DND-41 (cell line): ENCODE measurements around the gene VMO1.

ENCODE experiments used
- ATAC-seq: fragments of 200-7000 bp; cut with Tn5 transposase; 3 replicates; pipeline ENCODE4 v1.9.1; 2021; ENCODE audit warnings: low read depth; ENCODE audit not compliant: insufficient read depth
- DNase-seq: peaks from one replicate; pipeline ENCODE4 v3.0.0-alpha.2; 2020
- H2AFZ ChIP-seq: 2 replicates; pipeline ENCODE4 v1.6.0; 2012; ENCODE audit warnings: low read depth, low read length
- H3K27ac ChIP-seq: 2 replicates; pipeline ENCODE4 v1.5.1; 2012; ENCODE audit warnings: low read length, inconsistent platforms
- H3K27me3 ChIP-seq: fragments of 200-600 bp; sonication (generic); 2 replicates; pipeline ENCODE4 v1.6.0; 2012; ENCODE audit warnings: low read length, mild to moderate bottlenecking, inconsistent platforms; ENCODE audit not compliant: insufficient read depth, poor library complexity
- H3K36me3 ChIP-seq: 2 replicates; pipeline ENCODE4 v1.5.1; 2012; ENCODE audit warnings: low read length, inconsistent platforms; ENCODE audit not compliant: insufficient read depth
- H3K4me1 ChIP-seq: 2 replicates; pipeline ENCODE4 v1.5.1; 2012; ENCODE audit warnings: mild to moderate bottlenecking, low read length; ENCODE audit not compliant: insufficient read depth
- H3K4me2 ChIP-seq: 2 replicates; pipeline ENCODE4 v1.6.0; 2012; ENCODE audit warnings: mild to moderate bottlenecking, moderate library complexity, low read length, inconsistent platforms; ENCODE audit not compliant: insufficient read depth
- H3K4me3 ChIP-seq, 2 experiments: fragments of 200-600 bp in 1 of 2; shearing (Covaris generic) in 1 of 2; 2 replicates each; pipeline ENCODE4 v1.5.1; 2012 to 2016; ENCODE audit warnings: inconsistent platforms in 2 of 2, low read length in 2 of 2, mild to moderate bottlenecking in 2 of 2, low read depth in 1 of 2, moderate library complexity in 1 of 2
- H3K79me2 ChIP-seq: 2 replicates; pipeline ENCODE4 v1.6.0; 2012; ENCODE audit warnings: low read length, inconsistent platforms; ENCODE audit not compliant: insufficient read depth
- H3K9ac ChIP-seq: 2 replicates; pipeline ENCODE4 v1.6.0; 2012; ENCODE audit warnings: low read depth, mild to moderate bottlenecking, inconsistent platforms, low read length, moderate library complexity
- H3K9me3 ChIP-seq: 2 replicates; pipeline ENCODE4 v1.5.1; 2012; ENCODE audit warnings: low read length, moderate library complexity, mild to moderate bottlenecking, inconsistent platforms; ENCODE audit not compliant: insufficient read depth, severe bottlenecking
- H4K20me1 ChIP-seq: 2 replicates; pipeline ENCODE4 v1.6.0; 2012; ENCODE audit warnings: low read length; ENCODE audit not compliant: insufficient read depth
- EZH2 ChIP-seq: IDR thresholded peaks from 3 replicates; pipeline ENCODE4 v1.6.1; 2012; ENCODE audit warnings: borderline replicate concordance, low read depth, mild to moderate bottlenecking, moderate library complexity, low read length, inconsistent platforms; ENCODE audit not compliant: severe bottlenecking
- TF ChIP-seq, protein P1 (sequence below): IDR thresholded peaks from 2 replicates; pipeline ENCODE4 v1.5.1; 2012; ENCODE audit warnings: borderline replicate concordance, low read length, moderate library complexity, mild to moderate bottlenecking; ENCODE audit not compliant: poor library complexity, severe bottlenecking; ENCODE audit errors: extremely low read depth

VMO1 gene

DNA sequence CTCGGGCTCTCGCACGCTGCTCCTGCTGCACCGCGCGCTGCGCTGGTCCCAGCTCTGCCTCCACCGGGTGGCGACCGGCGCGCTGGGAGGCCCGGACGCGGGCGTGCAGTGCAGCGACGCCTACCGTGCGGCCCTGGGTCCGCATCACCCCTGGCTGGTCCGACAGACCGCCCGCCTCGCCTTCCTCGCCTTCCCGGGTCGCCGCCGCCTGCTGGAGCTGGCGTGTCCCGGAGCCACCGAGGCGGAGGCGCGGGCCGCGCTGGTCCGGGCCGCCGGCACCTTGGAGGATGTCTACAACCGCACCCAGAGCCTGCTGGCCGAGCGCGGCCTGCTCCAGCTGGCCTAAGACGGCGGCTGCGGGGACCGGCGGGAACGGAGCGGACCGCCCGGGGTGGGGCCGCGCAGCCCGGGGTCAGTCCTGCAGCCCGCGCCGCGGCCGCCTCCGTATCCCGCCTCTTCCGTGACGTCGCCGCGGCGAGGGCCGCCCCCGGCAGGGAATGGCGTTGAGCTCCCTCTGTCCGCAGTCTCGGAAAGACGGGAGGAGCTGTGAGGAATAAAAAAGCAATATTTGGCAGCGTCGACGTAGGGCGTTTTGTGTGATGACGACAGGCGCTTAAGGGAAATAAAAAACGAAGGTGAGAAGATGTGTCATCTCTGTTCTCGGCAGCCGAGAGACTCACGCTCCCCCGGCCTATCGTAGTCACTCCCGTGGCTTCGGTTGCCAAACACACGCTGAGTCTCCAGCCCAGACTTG lies 4.0 kb upstream of the VMO1 start:
- peaks cover 2% of the 10 kb centered on the region; the same call in 1 of the 2 replicates for H3K79me2 ChIP-seq
- H3K27ac ChIP-seq: peak overlapping the region; percentile 62
- peak overlapping the region; percentile 98 for H3K4me2 ChIP-seq
- no peaks in the 10 kb centered on the region for H3K36me3 ChIP-seq
- H2AFZ ChIP-seq: peak overlapping the region; percentile 96
- no peaks in the 10 kb centered on the region for H3K9me3 ChIP-seq
- no peaks in the 10 kb centered on the region for H3K27me3 ChIP-seq
- H4K20me1 ChIP-seq: no peaks in the 10 kb centered on the region
- peak; percentile 92 for ATAC-seq
- no peak for TF ChIP-seq EZH2
- TF ChIP-seq, protein P1, sequence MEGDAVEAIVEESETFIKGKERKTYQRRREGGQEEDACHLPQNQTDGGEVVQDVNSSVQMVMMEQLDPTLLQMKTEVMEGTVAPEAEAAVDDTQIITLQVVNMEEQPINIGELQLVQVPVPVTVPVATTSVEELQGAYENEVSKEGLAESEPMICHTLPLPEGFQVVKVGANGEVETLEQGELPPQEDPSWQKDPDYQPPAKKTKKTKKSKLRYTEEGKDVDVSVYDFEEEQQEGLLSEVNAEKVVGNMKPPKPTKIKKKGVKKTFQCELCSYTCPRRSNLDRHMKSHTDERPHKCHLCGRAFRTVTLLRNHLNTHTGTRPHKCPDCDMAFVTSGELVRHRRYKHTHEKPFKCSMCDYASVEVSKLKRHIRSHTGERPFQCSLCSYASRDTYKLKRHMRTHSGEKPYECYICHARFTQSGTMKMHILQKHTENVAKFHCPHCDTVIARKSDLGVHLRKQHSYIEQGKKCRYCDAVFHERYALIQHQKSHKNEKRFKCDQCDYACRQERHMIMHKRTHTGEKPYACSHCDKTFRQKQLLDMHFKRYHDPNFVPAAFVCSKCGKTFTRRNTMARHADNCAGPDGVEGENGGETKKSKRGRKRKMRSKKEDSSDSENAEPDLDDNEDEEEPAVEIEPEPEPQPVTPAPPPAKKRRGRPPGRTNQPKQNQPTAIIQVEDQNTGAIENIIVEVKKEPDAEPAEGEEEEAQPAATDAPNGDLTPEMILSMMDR: peak; percentile 80
- DNase-seq: peak; percentile 79
- H3K9ac ChIP-seq: peak overlapping the region; percentile 89
- peaks cover 20% of the 10 kb centered on the region for H3K4me1 ChIP-seq
- peak overlapping the region; percentile 62 to 70 for H3K4me3 ChIP-seq

DNA sequence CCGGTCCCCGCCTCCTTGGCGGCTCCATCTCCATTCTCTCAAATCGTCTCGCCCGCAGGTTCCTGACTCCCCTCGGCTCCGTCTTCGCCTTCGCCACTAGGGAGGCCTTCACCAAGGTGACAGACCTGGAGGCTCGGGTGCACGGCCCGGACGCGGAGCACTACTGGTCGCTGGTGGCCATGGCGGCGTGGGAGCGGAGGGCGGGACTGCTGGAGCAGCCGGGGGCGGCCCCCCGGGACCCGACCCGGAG lies 3.5 kb upstream of the VMO1 start:
- H2AFZ ChIP-seq: peak overlapping the region; percentile 96
- H3K36me3 ChIP-seq: no peaks in the 10 kb centered on the region
- H3K79me2 ChIP-seq: peaks cover 2% of the 10 kb centered on the region; the same call in 1 of the 2 replicates
- ATAC-seq (no peak), DNase-seq (no peak)
- no peaks in the 10 kb centered on the region for H4K20me1 ChIP-seq
- peak overlapping the region; percentile 62 for H3K27ac ChIP-seq
- peak overlapping the region; percentile 62 to 70 for H3K4me3 ChIP-seq
- peak overlapping the region; percentile 98 for H3K4me2 ChIP-seq
- H3K27me3 ChIP-seq: no peaks in the 10 kb centered on the region
- no peaks in the 10 kb centered on the region for H3K9me3 ChIP-seq
- peaks cover 20% of the 10 kb centered on the region for H3K4me1 ChIP-seq
- H3K9ac ChIP-seq: peak overlapping the region; percentile 89
- no peak for TF ChIP-seq EZH2
- TF ChIP-seq, protein P1: no peak

DNA sequence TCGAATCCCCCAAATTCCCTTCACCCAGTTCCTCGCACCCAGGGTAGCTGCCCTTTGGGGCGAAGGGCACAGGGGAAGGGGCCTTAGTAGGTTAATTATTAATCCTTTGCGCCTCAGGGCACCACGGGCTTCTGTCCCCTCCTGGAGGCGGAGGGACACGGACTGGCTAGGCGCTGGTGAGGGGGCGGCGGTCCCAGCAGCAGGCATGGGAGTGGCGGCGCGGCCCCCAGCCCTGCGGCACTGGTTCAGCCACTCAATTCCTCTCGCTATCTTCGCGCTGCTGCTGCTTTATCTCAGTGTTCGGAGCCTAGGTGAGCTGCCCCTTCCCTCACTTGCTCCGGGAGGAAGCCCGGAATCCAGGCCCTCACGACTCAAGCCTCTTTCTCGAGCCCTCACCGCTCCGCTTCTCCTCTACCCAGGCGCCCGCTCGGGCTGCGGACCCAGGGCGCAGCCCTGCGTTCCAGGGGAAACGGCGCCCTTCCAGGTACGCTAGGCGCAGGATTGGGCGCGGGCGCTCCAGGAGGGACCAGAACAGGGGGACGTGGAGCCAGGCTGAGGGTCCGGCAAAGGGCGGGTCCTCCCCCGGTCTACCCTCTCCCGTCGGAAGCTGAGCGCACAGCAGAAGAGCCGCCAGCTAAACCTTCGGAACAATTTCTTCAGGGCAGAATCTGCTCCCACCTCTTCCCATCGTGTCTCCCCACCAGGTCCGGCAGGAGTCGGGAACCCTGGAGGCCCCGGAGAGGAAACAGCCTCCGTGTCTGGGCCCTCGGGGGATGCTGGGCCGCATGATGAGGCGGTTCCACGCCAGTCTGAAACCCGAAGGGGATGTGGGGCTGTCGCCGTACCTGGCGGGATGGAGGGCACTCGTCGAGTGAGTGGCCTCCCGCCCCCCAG lies 2.9 kb upstream of the VMO1 start, which contains the start of gene GLTPD2:
GLTPD2 (plus strand) TSS at position 158 of the 894 bp plus-strand sequence; CDS start at position 206, 48 bp downstream.
- no peaks in the 10 kb centered on the region for H3K27me3 ChIP-seq
- peak within 1 kb of the TSS; percentile 62 for H3K27ac ChIP-seq
- H3K79me2 ChIP-seq: peaks cover 2% of the 10 kb centered on the region; the same call in 1 of the 2 replicates
- H3K36me3 ChIP-seq: no peaks in the 10 kb centered on the region
- ATAC-seq (no peak), DNase-seq (no peak)
- no peak for TF ChIP-seq EZH2
- TF ChIP-seq, protein P1: no peak
- no peaks in the 10 kb centered on the region for H4K20me1 ChIP-seq
- peaks cover 20% of the 10 kb centered on the region for H3K4me1 ChIP-seq
- peak within 1 kb of the TSS; percentile 96 for H2AFZ ChIP-seq
- H3K9me3 ChIP-seq: no peaks in the 10 kb centered on the region
- peak within 1 kb of the TSS; percentile 62 to 70 for H3K4me3 ChIP-seq
- peak within 1 kb of the TSS; percentile 89 for H3K9ac ChIP-seq
- peak within 1 kb of the TSS; percentile 98 for H3K4me2 ChIP-seq
